ENCODE measurements around the gene PSD. TPM values are rescaled to one million over a fixed set of nuclear protein-coding genes. Genes with fewer than 3 reads are reported as not detected.
A peak's percentile ranks its signal among the peaks of the same experiment; 100 is the strongest.

The PSD gene
- total RNA-seq, 1 donor from 2014 or later: 88.5 TPM

DNA sequence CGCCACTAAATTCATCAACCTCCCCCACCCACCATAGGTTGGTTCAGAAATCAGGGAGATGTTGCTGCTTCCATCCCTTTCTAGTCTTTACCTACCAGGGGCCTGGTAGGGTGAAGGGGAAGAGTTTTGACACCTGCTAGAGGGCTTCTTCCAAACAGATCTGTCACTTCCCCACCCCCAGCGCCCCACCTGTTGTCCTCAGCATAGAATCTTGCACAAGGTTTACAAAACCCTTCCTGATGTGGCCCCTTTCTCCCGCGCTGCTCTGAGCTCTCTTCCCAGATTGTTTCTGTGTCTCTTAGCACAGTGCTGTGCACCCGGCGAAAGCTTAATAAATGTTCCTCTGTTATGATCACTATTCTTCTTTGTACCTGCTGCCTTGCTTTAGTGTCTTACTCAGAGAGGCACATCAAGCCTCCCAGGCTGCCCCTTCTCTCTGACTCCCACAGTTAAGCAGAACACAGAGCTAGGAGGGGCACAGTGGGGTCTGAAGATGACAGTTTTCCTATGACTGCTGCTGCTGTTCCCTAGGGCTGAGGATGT lies 44.0 kb upstream of the PSD start:
- peak overlapping the region; percentile 97 for H3K4me3 Mint-ChIP-seq (ENCODE audit: unreplicated experiment)
- peaks cover 14% of the 10 kb centered on the region for H3K9me3 Mint-ChIP-seq (ENCODE audit: unreplicated experiment)
- peaks cover 22% of the 10 kb centered on the region for H3K4me1 Mint-ChIP-seq (ENCODE audit: low read depth, unreplicated experiment)
- H3K27ac Mint-ChIP-seq (ENCODE audit: unreplicated experiment): no peak overlapping the region
- no peaks in the 10 kb centered on the region for H3K36me3 Mint-ChIP-seq (ENCODE audit: unreplicated experiment)
- TF ChIP-seq CTCF (IDR thresholded peaks at IDR 0.05; ENCODE audit: partially characterized antibody, unreplicated experiment): no peak
- H3K27me3 Mint-ChIP-seq (ENCODE audit: unreplicated experiment): peaks cover 4% of the 10 kb centered on the region
- no peak for DNase-seq

GRCh38 chr10:102461187-102462054 lies 42.8 kb upstream of the PSD start:
- Mint-ChIP-seq H3K27ac (ENCODE audit: unreplicated experiment) (peak overlapping the region; percentile 93), H3K4me3 (ENCODE audit: unreplicated experiment) (peak overlapping the region; percentile 97), H3K4me1 (ENCODE audit: low read depth, unreplicated experiment) (peaks cover 22% of the 10 kb centered on the region), H3K36me3 (ENCODE audit: unreplicated experiment) (no peaks in the 10 kb centered on the region), H3K27me3 (ENCODE audit: unreplicated experiment) (peaks cover 4% of the 10 kb centered on the region), H3K9me3 (ENCODE audit: unreplicated experiment) (peaks cover 14% of the 10 kb centered on the region)
- peak; percentile 97 for DNase-seq
- TF ChIP-seq CTCF (IDR thresholded peaks at IDR 0.05; ENCODE audit: partially characterized antibody, unreplicated experiment): no peak

GRCh38 chr10:102460836-102461186 lies 42.2 kb upstream of the PSD start:
- Mint-ChIP-seq H3K36me3 (ENCODE audit: unreplicated experiment) (no peaks in the 10 kb centered on the region), H3K4me1 (ENCODE audit: low read depth, unreplicated experiment) (peaks cover 23% of the 10 kb centered on the region), H3K9me3 (ENCODE audit: unreplicated experiment) (peaks cover 14% of the 10 kb centered on the region), H3K4me3 (ENCODE audit: unreplicated experiment) (peak overlapping the region; percentile 97), H3K27me3 (ENCODE audit: unreplicated experiment) (peaks cover 4% of the 10 kb centered on the region), H3K27ac (ENCODE audit: unreplicated experiment) (peak overlapping the region; percentile 93)
- TF ChIP-seq CTCF (IDR thresholded peaks at IDR 0.05; ENCODE audit: partially characterized antibody, unreplicated experiment): no peak
- DNase-seq: no peak

DNA sequence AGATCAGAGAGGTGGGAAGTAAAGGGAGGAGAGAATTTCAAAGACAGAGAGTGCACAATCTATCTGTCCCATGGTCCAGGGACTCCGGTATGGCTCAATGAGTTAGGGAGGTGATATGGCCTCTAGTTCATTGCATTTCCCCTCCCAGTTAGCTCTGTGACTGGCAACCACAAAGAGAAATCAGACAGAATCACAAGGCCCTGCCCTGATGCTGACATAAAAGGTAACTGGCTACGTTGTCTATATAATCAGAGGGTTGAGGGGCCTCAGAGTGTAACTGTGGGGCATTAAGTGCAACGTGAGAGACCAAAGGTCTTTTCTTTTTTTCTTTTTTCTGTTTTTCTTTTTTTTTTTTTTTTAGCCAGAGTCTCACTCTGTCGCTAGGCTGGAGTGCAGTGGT lies 40.1 kb upstream of the PSD start:
- no peak for DNase-seq
- no peaks in the 10 kb centered on the region for H3K36me3 Mint-ChIP-seq (ENCODE audit: unreplicated experiment)
- no peak overlapping the region for H3K4me3 Mint-ChIP-seq (ENCODE audit: unreplicated experiment)
- no peak overlapping the region for H3K27ac Mint-ChIP-seq (ENCODE audit: unreplicated experiment)
- H3K9me3 Mint-ChIP-seq (ENCODE audit: unreplicated experiment): peaks cover 14% of the 10 kb centered on the region
- peaks cover 4% of the 10 kb centered on the region for H3K27me3 Mint-ChIP-seq (ENCODE audit: unreplicated experiment)
- TF ChIP-seq CTCF (IDR thresholded peaks at IDR 0.05; ENCODE audit: partially characterized antibody, unreplicated experiment): no peak
- H3K4me1 Mint-ChIP-seq (ENCODE audit: low read depth, unreplicated experiment): peaks cover 26% of the 10 kb centered on the region

DNA sequence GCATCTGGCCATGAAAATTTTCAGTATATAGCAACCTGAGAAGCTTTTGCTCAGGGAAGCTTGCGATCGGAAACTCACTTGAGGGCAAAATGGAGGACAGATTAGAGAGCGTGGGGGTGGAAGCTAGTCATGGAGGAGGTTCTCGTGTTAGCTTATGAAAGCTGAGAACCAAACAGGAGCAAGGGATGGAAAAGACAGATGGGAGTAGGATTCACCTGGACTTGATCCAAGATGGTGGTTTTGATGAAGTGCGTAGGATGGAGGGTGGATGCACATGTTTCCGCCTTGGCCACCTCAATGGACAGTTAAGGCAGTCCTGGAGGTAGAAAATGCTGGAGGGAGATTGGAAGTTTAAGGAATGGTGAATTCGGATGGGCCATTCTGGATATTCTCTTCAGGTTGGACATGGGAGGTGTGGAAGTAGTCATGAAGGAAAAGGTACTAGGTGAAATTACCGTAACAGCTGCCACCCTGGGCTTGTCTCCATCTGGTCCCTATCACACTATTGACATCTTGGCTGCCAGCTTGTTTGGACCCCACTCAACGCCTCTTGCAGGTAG lies 39.1 kb upstream of the PSD start:
- no peaks in the 10 kb centered on the region for H3K36me3 Mint-ChIP-seq (ENCODE audit: unreplicated experiment)
- TF ChIP-seq CTCF (IDR thresholded peaks at IDR 0.05; ENCODE audit: partially characterized antibody, unreplicated experiment): no peak
- H3K4me1 Mint-ChIP-seq (ENCODE audit: low read depth, unreplicated experiment): peaks cover 21% of the 10 kb centered on the region
- no peak overlapping the region for H3K27ac Mint-ChIP-seq (ENCODE audit: unreplicated experiment)
- DNase-seq: no peak
- peaks cover 10% of the 10 kb centered on the region for H3K9me3 Mint-ChIP-seq (ENCODE audit: unreplicated experiment)
- peaks cover 4% of the 10 kb centered on the region for H3K27me3 Mint-ChIP-seq (ENCODE audit: unreplicated experiment)
- no peak overlapping the region for H3K4me3 Mint-ChIP-seq (ENCODE audit: unreplicated experiment)
